ENCODE data around the gene MRPL41. TPM values are rescaled to one million over a fixed set of nuclear protein-coding genes. Genes with fewer than 3 reads are reported as not detected.
A peak's percentile ranks its signal among the peaks of the same experiment; 100 is the strongest.

The MRPL41 gene
- polyA plus RNA-seq, 1 donor from 2014 or later: 60.5 TPM

GRCh38 chr9:137590123-137590468, 38.4 kb downstream of the MRPL41 start:
- H3K9me3 ChIP-seq (ENCODE audit: low read length): no peaks in the 10 kb centered on the region
- no peaks in the 10 kb centered on the region for H3K27me3 ChIP-seq (ENCODE audit: insufficient read depth, low read depth, low read length)
- no peaks in the 10 kb centered on the region for H3K36me3 ChIP-seq (ENCODE audit: insufficient read depth, low read length)
- H4K20me1 ChIP-seq (ENCODE audit: insufficient read depth): no peaks in the 10 kb centered on the region
- no peak overlapping the region for H2AFZ ChIP-seq (ENCODE audit: low read depth, low read length)
- H3K4me3 ChIP-seq (ENCODE audit: low read length): peak overlapping the region; percentile 90
- H3K9me2 ChIP-seq (ENCODE audit: insufficient read depth, low read length): no peaks in the 10 kb centered on the region
- H3K27ac ChIP-seq (ENCODE audit: low read length): no peak overlapping the region
- H3K4me2 ChIP-seq (ENCODE audit: low read length): no peak overlapping the region
- TF ChIP-seq MXI1 (conservative IDR thresholded peaks at IDR 0.05; ENCODE audit: poor library complexity, severe bottlenecking): no peak
- no peak for TF ChIP-seq REST (IDR thresholded peaks at IDR 0.05; ENCODE audit: borderline replicate concordance)
- peak overlapping the region; percentile 72 for H3K9ac ChIP-seq (ENCODE audit: low read length)
- H3F3A ChIP-seq (ENCODE audit: insufficient read depth, low read length, poor library complexity, severe bottlenecking): no peaks in the 10 kb centered on the region
- peaks cover 11% of the 10 kb centered on the region for H3K79me2 ChIP-seq (replicated peaks; ENCODE audit: insufficient read depth, low read length)

GRCh38 chr9:137590469-137591383, 39.0 kb downstream of the MRPL41 start, which contains the start of gene ZMYND19:
Gene ZMYND19 (minus strand): TSS chr9:137590512. CDS start chr9:137590263, 249 bp downstream.
- TF ChIP-seq TAF1 (IDR thresholded peaks at IDR 0.05; ENCODE audit: low read depth) (peak; percentile 81), SMC3 (conservative IDR thresholded peaks at IDR 0.05; ENCODE audit: poor library complexity) (peak; percentile 16), EZH2 (IDR thresholded peaks at IDR 0.05; ENCODE audit: borderline replicate concordance, insufficient read depth, low read length, poor library complexity, severe bottlenecking) (no peak), EP300 (conservative IDR thresholded peaks at IDR 0.05; ENCODE audit: poor library complexity, severe bottlenecking) (peak; percentile 27), RAD21 (conservative IDR thresholded peaks at IDR 0.05) (no peak), POLR2AphosphoS5 (IDR thresholded peaks at IDR 0.05) (peak; percentile 92), MXI1 (conservative IDR thresholded peaks at IDR 0.05; ENCODE audit: poor library complexity, severe bottlenecking) (peak; percentile 91), REST (IDR thresholded peaks at IDR 0.05; ENCODE audit: borderline replicate concordance) (peak; percentile 87), CTCF (IDR thresholded peaks at IDR 0.05; ENCODE audit: poor library complexity, severe bottlenecking) (no peak)
- Histone ChIP-seq H4K20me1 (ENCODE audit: insufficient read depth) (no peaks in the 10 kb centered on the region), H3K27ac (ENCODE audit: low read length) (peak within 1 kb of the TSS; percentile 58), H3K27me3 (ENCODE audit: insufficient read depth, low read depth, low read length) (no peaks in the 10 kb centered on the region), H3F3A (ENCODE audit: insufficient read depth, low read length, poor library complexity, severe bottlenecking) (no peaks in the 10 kb centered on the region), H3K9ac (ENCODE audit: low read length) (peak within 1 kb of the TSS; percentile 73), H2AFZ (ENCODE audit: low read depth, low read length) (peak within 1 kb of the TSS; percentile 60), H3K4me2 (ENCODE audit: low read length) (peak within 1 kb of the TSS; percentile 82), H3K4me3 (ENCODE audit: low read length) (peak within 1 kb of the TSS; percentile 95), H3K79me2 (replicated peaks; ENCODE audit: insufficient read depth, low read length) (peaks cover 11% of the 10 kb centered on the region), H3K9me2 (ENCODE audit: insufficient read depth, low read length) (no peaks in the 10 kb centered on the region), H3K9me3 (ENCODE audit: low read length) (no peaks in the 10 kb centered on the region), H3K36me3 (ENCODE audit: insufficient read depth, low read length) (no peaks in the 10 kb centered on the region)
